ENCODE results near the gene RAD51B.

RAD51B gene

DNA sequence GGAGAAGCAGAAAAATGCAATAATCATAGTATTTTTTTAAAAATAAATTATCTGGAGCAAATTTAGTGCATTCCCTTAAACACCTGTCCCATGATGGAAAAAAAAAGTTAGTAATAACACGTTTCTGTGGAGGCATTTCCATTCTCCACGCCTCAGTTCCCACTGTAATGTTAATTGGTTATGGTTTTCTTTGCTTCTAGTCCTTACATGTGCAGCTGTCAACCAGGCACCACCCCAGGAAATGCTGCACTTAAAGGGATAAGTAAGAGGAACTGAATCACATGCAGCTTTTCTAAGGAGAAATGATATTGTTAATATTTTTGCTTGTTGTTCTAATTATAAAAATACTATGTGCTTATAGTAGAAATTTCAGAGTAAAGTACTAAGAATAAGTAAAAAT, 733.0 kb downstream of the RAD51B start:
- H3K27ac Mint-ChIP-seq: peak overlapping the region; percentile 87 to 98 (median 95)
- no peaks in the 10 kb centered on the region for H3K9me3 Mint-ChIP-seq
- H3K4me3 Mint-ChIP-seq: no peak overlapping the region
- H3K4me1 Mint-ChIP-seq: peaks cover 92% of the 10 kb centered on the region
- TF ChIP-seq, protein P1, sequence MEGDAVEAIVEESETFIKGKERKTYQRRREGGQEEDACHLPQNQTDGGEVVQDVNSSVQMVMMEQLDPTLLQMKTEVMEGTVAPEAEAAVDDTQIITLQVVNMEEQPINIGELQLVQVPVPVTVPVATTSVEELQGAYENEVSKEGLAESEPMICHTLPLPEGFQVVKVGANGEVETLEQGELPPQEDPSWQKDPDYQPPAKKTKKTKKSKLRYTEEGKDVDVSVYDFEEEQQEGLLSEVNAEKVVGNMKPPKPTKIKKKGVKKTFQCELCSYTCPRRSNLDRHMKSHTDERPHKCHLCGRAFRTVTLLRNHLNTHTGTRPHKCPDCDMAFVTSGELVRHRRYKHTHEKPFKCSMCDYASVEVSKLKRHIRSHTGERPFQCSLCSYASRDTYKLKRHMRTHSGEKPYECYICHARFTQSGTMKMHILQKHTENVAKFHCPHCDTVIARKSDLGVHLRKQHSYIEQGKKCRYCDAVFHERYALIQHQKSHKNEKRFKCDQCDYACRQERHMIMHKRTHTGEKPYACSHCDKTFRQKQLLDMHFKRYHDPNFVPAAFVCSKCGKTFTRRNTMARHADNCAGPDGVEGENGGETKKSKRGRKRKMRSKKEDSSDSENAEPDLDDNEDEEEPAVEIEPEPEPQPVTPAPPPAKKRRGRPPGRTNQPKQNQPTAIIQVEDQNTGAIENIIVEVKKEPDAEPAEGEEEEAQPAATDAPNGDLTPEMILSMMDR (IDR thresholded peaks at IDR 0.05; ENCODE audit: unreplicated experiment in 3 of 3): no peak
- H3K27me3 Mint-ChIP-seq (ENCODE audit: low read depth): no peaks in the 10 kb centered on the region
- H3K36me3 Mint-ChIP-seq (ENCODE audit: low read depth): no peaks in the 10 kb centered on the region

DNA sequence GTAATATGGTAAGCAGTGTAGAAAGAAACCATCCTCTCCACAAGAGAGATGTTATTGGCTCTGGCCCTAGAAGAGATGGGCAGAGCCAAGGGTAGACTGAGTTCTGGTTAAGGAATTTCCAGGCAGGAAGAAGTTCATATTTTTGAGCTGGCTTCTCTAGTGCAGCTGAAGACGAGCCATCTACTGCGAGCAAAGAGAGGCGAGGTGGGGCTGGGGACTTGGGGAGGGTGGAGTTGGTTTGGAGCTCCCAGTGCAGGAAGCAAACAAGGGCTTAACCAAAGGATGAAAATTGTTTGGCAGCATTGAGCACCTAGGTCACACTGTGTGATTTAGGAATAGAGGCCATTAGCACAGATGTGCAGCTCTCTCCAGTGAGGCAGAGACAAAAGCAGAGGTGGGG, 733.7 kb downstream of the RAD51B start:
- no peak overlapping the region for H3K4me3 Mint-ChIP-seq
- peaks cover 89% of the 10 kb centered on the region for H3K4me1 Mint-ChIP-seq
- TF ChIP-seq, protein P1 (IDR thresholded peaks at IDR 0.05; ENCODE audit: unreplicated experiment in 3 of 3): no peak
- peak overlapping the region; percentile 87 to 98 (median 95) for H3K27ac Mint-ChIP-seq
- no peaks in the 10 kb centered on the region for H3K27me3 Mint-ChIP-seq (ENCODE audit: low read depth)
- no peaks in the 10 kb centered on the region for H3K36me3 Mint-ChIP-seq (ENCODE audit: low read depth)
- H3K9me3 Mint-ChIP-seq: no peaks in the 10 kb centered on the region

DNA sequence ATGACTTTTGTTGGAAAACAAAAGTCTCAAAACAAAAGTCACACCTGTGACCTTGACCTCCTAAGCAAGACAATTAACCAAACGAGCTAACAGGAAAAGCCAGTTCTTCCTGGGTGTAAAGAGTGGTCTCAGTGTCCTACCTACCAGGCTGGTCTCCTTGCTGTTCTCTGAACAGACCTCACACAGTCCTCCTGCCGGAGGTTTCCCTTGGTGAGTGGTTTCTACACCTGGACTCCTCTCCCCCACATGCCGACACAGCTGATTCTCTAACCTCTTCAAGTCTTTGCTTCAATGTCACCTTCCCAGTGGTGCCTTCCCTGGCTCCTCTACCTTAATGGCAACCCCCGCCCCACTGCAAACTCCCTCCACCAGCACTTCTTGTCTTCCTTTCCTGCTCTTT, 734.7 kb downstream of the RAD51B start:
- Mint-ChIP-seq H3K27ac (peak overlapping the region; percentile 66 to 98 (median 86)), H3K27me3 (ENCODE audit: low read depth) (no peaks in the 10 kb centered on the region), H3K9me3 (no peaks in the 10 kb centered on the region), H3K4me1 (peaks cover 80% of the 10 kb centered on the region), H3K4me3 (no peak overlapping the region), H3K36me3 (ENCODE audit: low read depth) (no peaks in the 10 kb centered on the region)
- TF ChIP-seq, protein P1 (IDR thresholded peaks at IDR 0.05; ENCODE audit: unreplicated experiment in 3 of 3): no peak

DNA sequence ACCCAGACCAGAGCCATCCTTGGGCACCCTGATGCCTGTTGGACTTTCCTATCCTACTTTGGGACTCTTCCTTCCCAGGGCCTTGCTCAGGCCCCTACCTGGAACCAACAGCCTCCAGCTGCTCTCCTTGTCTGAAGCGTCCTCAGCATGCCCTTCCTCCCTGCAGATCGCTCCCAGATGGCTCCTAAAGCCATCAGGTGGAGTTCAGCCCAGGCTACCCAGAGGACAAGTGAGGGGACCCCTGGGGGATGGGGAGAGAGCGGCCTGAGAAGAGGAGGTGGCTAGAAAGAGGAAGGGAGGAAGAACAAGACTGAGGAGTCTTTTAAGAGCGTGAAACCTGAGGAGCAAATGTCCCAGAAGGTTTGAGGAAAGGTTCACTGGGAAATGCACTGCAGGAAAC, 736.7 kb downstream of the RAD51B start:
- H3K9me3 Mint-ChIP-seq: no peaks in the 10 kb centered on the region
- no peak overlapping the region for H3K4me3 Mint-ChIP-seq
- no peaks in the 10 kb centered on the region for H3K27me3 Mint-ChIP-seq (ENCODE audit: low read depth)
- no peaks in the 10 kb centered on the region for H3K36me3 Mint-ChIP-seq (ENCODE audit: low read depth)
- peak overlapping the region; percentile 83 to 98 (median 96) for H3K27ac Mint-ChIP-seq
- peaks cover 69% of the 10 kb centered on the region for H3K4me1 Mint-ChIP-seq
- TF ChIP-seq, protein P1 (IDR thresholded peaks at IDR 0.05; ENCODE audit: unreplicated experiment in 3 of 3): no peak

DNA sequence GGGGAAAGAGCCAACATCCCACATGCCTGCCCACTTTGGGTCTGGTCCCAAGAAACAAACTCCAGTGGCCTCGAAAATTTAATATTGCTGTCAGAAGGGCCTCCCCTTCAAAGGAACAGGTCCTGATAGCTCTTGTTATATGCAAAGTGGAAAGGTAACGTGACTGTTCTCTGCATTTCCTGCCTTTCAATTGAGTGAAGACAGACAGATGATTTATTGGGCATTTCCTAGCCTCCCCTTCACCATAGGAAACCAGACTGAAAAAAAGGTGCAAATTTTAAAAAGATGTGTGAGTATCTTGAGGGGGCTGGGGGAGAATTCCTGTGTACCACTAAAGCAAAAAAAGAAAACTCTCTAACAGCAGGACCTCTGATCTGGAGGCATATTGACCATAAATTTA, 738.1 kb downstream of the RAD51B start:
- peak overlapping the region; percentile 83 to 98 (median 96) for H3K27ac Mint-ChIP-seq
- TF ChIP-seq, protein P1 (IDR thresholded peaks at IDR 0.05; ENCODE audit: unreplicated experiment in 3 of 3): no peak
- no peaks in the 10 kb centered on the region for H3K27me3 Mint-ChIP-seq (ENCODE audit: low read depth)
- H3K4me3 Mint-ChIP-seq: no peak overlapping the region
- H3K36me3 Mint-ChIP-seq (ENCODE audit: low read depth): no peaks in the 10 kb centered on the region
- H3K9me3 Mint-ChIP-seq: no peaks in the 10 kb centered on the region
- H3K4me1 Mint-ChIP-seq: peaks cover 69% of the 10 kb centered on the region

DNA sequence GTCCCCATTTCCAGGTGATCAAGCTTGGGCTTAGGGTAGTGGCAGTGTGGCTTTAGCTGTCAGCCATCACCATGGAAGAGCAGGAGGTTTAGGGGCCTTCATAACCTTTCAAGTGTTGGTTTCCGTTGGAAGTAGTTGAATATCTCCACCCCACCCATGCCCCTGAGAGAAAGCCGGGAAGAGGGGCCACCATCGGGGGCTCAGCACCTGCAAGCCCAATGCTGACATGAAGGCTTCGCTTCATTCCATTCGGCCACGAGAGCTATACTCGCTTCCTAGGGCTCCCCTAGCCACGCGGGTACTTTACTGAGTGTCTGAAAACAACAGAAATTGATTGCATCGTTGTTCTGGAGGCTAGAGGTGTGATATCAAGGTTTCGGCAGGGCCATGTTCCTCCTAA, 738.5 kb downstream of the RAD51B start:
- peak overlapping the region; percentile 83 to 98 (median 96) for H3K27ac Mint-ChIP-seq
- no peaks in the 10 kb centered on the region for H3K36me3 Mint-ChIP-seq (ENCODE audit: low read depth)
- TF ChIP-seq, protein P1 (IDR thresholded peaks at IDR 0.05; ENCODE audit: unreplicated experiment in 3 of 3): no peak
- H3K27me3 Mint-ChIP-seq (ENCODE audit: low read depth): no peaks in the 10 kb centered on the region
- no peaks in the 10 kb centered on the region for H3K9me3 Mint-ChIP-seq
- H3K4me3 Mint-ChIP-seq: no peak overlapping the region
- H3K4me1 Mint-ChIP-seq: peaks cover 69% of the 10 kb centered on the region

Data from nephron (organoid).